H7 (cell line): ENCODE data around the gene WDR48. TPM values are rescaled to one million over a fixed set of nuclear protein-coding genes. Genes with fewer than 3 reads are reported as not detected.

ENCODE experiments used
- DNase-seq: peaks from one replicate; pipeline ENCODE4 v3.0.0; 2012
- H3K27me3 ChIP-seq: 2 replicates; pipeline ENCODE4 v1.6.0; 2011; ENCODE audit warnings: mild to moderate bottlenecking, low read length; ENCODE audit not compliant: control insufficient read depth, insufficient read depth
- H3K36me3 ChIP-seq: replicated peaks from 2 replicates; pipeline ENCODE4 v1.5.1; 2011; ENCODE audit warnings: low read length; ENCODE audit not compliant: control insufficient read depth, insufficient read depth
- H3K4me3 ChIP-seq: 2 replicates; pipeline ENCODE4 v1.5.1; 2011; ENCODE audit warnings: low read depth, mild to moderate bottlenecking, control low read depth, low read length, moderate library complexity; ENCODE audit not compliant: insufficient read depth
- total RNA-seq: library from RNA; depleted of rRNA; stranded (reverse); fragments of >200 nt; shearing (Covaris generic); gene quantifications from 2 replicates; pipeline ENCODE4 v1.2.3, GENCODE V29; 2014

WDR48 gene
- total RNA-seq, 1 experiment from 2014 or later = 31.7 TPM

DNA sequence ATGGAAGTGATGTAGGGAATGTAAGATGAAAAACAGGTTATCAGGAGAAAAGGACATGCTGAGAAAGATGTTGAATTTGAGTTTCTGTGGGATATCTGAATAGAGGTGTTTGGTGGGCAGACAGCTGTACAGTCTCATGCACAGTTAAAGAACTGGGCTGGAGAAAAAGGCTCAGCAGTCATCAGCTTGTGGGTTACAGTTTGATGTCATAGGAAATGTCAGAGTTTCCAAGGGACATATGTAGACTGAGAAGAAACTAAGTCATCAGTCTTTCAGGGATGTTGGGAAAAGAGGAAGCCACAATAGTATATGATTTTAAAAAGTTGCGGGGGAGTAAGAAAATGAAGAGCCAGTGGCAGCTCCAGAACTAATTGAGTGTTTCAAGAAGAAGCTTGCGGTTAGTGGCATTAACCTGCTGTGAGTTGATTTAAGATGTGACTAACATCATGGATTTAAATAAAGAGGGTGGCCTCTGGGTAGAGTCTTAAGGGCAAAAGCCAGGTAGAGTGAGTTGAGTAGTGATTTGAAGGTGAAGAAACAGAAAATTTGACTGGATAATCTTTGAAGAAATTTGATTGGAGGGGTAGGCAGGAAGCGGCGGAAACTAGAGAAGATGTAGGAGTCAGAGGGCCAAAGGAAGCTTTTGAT lies 31.0 kb downstream of the WDR48 start:
- H3K36me3 ChIP-seq = peaks cover 13% of the 10 kb centered on the region

DNA sequence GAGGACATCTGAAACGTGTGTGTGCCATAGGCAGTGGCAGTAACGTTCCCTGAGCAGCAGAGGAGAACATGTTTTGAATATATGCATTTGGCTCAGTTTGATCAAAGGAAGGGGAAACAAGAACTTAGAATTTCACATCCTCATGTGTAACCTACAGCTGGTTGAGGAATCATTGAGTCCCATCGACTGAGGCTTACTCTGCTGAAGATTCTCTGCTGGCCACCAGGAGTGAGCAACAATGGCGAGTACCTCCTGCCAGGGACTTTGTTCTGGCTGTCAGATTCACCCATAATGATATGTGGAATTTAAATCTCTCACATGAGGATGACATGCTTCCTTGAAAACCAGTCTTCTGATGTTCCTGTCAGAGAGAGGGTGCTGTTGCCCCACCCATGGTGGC lies 34.3 kb downstream of the WDR48 start:
- DNase-seq = no peak
- no peaks in the 10 kb centered on the region for H3K27me3 ChIP-seq
- no peak overlapping the region for H3K4me3 ChIP-seq
- peaks cover 20% of the 10 kb centered on the region for H3K36me3 ChIP-seq

More for the DNA sequence above, 31.0 kb downstream of the WDR48 start:
- Histone ChIP-seq H3K27me3 (no peaks in the 10 kb centered on the region), H3K4me3 (no peak overlapping the region)
- no peak for DNase-seq

DNA sequence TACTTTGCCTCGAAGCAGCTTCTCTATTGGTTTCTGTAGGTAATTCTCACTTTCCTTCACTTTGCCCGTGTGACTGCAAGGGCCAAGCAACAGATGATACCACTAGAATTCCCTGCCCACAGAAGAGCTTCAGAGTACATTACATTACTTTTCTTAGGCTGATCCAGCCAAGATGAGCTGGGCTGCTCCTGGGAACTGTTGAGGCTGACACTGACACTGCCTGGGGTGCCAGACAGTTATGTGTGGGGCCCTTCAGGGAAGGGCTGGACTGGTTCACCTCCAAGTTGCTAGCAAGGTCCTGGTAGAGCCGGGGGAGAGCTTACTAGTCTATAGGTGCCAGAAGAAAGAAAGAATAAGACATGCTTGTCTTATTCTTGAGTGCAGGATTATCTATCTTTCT lies 36.6 kb downstream of the WDR48 start:
- peaks cover 24% of the 10 kb centered on the region for H3K36me3 ChIP-seq
- no peaks in the 10 kb centered on the region for H3K27me3 ChIP-seq
- no peak overlapping the region for H3K4me3 ChIP-seq
- no peak for DNase-seq

DNA sequence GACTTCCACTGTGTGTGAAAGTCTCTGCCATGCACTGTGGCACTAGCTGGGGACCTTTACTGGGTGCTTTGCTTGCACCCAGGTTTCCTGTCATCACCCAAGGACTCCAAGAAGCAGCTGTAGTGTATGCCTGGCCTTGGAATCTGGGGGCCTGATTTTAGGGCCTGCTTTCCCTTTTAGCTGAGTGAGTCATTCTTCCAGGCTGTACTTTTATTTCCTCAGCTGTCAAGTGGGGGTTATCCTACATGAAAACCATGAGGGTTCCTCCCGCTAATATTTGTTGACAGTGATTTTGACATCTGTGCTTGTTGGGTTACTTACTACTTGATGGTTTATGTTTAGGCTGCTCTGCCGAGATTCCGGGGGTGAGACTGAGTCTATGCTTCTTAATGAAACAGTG lies 37.1 kb downstream of the WDR48 start:
- Histone ChIP-seq H3K27me3 (no peaks in the 10 kb centered on the region), H3K36me3 (peaks cover 25% of the 10 kb centered on the region), H3K4me3 (no peak overlapping the region)
- DNase-seq = no peak

DNA sequence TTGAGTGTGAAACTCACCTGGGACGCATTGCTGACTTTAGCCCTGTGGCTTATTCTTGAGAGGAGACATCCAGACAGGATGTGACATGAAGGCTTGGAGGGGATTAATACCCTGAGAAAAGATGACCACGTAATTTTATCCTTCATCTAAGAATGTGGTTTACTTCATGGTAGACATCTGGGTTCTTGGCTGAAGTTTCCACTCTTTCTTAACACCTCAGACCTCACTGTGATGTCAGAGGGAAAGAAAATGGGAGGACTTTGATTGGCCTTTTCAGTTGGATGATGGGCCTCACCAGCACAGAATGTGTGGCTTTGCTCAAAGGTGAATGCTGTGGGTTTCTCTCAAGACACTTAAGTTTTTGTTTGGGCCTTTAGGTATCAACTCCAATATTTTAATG lies 39.1 kb downstream of the WDR48 start:
- DNase-seq = no peak

DNA sequence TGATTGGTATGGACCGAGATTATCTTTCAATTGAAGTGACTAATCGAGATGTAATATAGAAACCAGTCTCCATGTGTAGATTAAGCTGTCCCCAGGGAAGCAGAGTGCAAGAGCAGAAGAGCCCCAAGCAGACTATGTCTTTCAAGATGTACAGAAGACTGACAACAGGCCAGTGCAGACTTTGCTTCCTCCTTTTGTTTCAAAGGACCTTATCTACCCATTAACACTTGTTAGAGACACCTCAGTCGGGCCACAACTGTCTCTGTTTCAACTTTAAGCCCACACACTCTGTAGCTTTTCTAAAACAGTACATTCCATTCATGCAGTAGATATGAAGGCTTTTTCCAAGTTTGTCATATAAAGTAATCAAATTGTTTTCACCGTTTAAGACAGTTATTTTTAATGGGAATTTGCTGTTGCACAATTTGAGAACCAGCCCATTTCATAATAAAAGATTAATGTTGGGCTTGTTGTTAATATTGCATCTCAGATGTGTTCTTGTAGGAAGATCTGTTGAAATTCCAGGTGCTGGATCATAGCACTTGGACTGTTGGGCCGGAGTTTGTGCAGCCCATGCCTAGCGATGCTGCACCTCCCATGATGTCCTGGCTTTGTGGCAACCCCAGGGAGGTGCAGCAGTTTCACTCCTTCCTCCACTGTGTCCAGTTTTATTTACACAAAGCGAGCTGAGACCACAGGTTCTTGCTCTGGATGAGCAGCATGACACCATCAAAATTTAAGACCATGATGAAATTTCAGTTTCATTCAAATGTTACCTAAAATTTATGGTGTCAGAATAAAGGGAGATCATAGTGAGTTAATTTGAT lies 43.2 kb downstream of the WDR48 start:
- peaks cover 31% of the 10 kb centered on the region for H3K36me3 ChIP-seq
- DNase-seq = no peak
- no peaks in the 10 kb centered on the region for H3K27me3 ChIP-seq
- no peak overlapping the region for H3K4me3 ChIP-seq

More for the DNA sequence above, 39.1 kb downstream of the WDR48 start:
- peaks cover 26% of the 10 kb centered on the region for H3K36me3 ChIP-seq
- no peaks in the 10 kb centered on the region for H3K27me3 ChIP-seq
- no peak overlapping the region for H3K4me3 ChIP-seq

DNA sequence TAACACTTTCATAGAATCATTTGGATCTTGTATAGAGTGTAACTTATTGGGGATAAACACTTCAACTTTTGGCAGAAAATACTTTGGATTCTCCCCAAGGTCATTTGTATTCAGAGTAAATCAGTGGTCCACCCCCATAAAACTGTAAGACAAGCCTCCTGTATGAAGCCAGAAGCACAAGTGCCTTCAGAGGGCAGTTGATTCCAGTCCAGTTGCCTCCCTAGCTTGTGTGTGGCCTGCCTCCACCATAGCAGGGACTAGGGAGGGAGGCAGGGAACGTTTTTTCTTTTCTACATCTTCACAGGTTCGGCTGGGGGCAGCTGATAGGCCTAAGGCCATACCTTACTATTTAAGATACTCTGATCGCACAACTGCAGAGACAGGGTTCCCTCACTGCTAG lies 44.0 kb downstream of the WDR48 start:
- H3K4me3 ChIP-seq = no peak overlapping the region
- DNase-seq = no peak
- peaks cover 31% of the 10 kb centered on the region for H3K36me3 ChIP-seq
- H3K27me3 ChIP-seq = no peaks in the 10 kb centered on the region

DNA sequence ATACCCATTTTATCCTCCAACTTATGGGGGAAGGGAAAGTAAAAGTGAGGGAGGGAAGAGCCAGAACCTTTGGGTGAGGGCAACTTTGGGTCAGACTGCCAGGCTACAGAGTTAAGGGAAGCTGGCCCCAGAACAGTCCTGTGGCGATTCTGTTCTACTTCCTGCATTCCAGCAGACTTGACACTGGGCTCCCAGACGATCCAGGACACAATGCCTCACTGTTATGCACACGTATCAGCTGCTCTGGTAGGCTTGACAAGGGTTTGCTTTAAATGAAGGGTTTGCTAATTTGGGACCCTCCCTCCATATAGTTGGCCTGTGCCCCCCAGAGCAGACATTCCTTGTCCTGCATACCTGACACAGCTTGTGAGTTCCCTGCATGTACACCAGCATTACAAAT lies 45.0 kb downstream of the WDR48 start:
- Histone ChIP-seq H3K36me3 (peaks cover 31% of the 10 kb centered on the region), H3K27me3 (no peaks in the 10 kb centered on the region), H3K4me3 (no peak overlapping the region)
- peak; percentile 23 for DNase-seq

DNA sequence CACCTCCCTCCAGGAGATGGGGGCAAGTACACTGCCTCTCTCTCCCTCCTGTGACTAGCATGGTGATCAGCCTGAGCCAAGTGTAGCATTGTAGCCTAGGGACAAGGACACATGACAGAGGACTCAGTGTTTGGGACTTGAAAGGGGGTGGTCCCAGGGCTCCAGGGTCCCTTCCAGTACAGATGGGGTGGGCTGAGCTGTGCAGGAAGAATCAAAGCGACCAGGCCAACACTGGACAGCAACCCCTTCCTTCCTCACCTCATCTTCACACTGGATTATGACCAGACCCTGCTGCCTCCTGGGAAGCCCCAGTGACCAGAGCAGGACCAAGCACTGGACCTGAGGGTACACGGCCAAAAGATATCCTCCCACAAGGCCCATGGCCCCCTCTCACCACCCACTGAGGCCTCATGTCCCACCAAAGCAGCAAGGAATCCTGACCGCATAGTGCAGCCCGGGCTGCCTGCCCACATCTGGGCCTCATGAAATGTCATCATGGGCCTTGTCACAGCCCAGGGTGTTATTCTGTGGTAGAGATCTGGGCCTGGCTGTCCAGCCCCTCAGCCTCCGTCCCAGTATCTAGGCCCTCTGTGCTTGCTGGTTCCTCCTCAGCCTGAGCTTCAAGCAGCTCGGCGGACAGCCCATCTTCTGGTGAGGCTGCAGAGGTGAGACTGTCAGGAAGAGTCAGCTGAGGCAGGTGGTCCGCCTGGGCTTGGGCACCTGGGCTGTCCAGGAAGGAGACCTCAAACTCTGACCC lies 46.1 kb downstream of the WDR48 start:
- peaks cover 28% of the 10 kb centered on the region for H3K36me3 ChIP-seq

DNA sequence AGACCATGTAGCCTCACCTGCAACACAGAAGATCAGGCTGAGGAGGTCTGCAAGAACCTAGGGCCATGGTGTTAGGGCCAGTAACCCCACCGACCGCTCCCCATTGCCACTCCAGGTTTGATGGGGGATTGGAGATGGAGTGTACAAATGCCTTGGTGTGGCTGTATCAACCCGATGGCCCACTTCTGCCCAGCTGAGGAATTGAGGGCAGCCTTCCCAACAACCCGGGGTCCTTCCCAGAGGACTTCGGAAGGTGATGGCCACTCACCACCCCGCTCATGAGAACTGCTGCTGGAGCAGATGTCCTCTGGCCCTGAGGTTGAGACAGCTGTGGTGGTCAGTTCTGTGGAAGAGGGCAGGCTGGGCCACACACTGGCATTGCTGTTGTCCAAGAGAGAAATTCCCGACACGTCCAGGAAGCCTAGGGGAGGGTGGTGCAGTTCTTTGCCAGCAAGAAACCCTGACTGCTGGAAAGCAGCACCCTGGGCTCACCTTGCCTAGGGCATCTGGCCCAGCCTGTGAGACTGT lies 46.7 kb downstream of the WDR48 start:
- Histone ChIP-seq H3K4me3 (no peak overlapping the region), H3K36me3 (peaks cover 28% of the 10 kb centered on the region), H3K27me3 (no peaks in the 10 kb centered on the region)
- no peak for DNase-seq

More for the DNA sequence above, 46.1 kb downstream of the WDR48 start:
- no peak for DNase-seq
- Histone ChIP-seq H3K27me3 (no peaks in the 10 kb centered on the region), H3K4me3 (no peak overlapping the region)

DNA sequence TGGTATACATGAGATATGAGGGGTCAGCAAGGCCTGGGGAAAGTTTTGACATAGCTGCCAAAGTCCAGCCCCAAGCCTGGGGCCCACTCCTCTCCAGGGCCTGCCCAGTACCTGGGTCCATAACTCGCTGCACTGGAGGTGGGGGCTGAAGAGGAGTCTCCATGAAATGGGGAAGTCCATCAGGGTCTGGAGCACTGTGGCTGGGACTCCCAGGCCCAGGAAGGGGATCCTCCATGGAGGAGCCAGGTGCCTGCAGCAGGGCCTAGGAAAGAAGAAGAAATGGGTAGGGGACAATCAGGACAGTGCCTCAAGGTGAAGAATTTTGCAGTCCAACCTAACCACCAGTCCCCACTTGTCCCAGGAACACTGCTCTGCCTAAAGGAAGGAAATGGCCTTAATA lies 47.4 kb downstream of the WDR48 start:
- Histone ChIP-seq H3K36me3 (peaks cover 23% of the 10 kb centered on the region), H3K27me3 (no peaks in the 10 kb centered on the region), H3K4me3 (no peak overlapping the region)
- no peak for DNase-seq

DNA sequence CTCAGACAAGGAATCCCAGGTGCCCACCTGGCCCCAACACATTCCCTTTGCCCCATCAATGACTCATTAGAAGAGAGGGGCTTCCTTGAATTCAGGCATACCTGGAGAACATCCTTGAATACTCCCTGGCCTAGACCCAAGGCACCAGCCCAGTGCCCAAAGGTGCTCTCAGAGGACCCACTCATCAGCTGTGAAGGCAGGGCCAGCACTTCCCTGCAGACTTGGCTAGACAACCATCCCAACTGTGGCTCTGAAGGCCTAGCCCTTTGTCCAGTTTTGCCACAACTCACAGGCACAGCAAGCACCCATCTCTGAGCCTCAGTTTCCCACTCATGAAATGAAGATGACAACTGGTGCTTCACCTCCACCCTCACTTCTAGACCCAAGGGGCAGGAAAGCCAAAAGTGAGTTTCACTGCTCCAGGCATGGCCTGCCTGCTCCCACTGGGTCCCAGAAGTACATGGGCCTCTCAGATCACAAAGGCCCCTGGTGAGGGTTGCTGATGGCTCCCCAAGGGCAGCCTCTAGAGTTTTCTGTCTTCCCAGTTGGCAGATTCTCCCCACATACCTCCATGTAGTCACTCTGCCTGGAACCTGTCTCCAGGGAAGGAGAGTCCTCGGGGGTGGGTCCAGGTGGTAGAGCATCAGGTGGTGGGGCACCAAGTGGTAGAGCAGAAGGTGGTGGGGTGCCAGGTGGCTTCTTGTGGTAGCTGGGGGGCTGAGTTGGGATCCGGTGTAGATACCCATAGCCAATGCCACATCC lies 48.1 kb downstream of the WDR48 start:
- H3K4me3 ChIP-seq = no peak overlapping the region
- peaks cover 20% of the 10 kb centered on the region for H3K36me3 ChIP-seq
- peak; percentile 10 for DNase-seq
- H3K27me3 ChIP-seq = no peaks in the 10 kb centered on the region

DNA sequence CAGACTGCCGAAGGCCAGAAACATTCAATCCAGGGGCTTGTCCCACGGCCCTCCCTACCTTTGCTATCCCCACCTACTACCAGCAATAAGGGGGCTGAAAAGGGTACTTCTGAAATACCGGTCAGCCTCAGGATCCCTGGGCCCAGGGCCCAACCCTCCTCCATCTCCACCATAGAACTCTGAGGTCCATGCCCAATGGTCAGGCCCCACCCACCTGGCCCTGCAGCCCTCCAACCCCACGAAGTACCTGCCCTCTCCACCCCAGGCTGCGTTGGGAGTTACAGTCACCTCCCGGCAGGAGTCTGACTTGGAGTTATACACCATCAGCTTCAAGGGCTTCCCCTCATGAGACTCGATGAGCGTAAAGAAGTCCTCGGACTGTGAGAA lies 48.7 kb downstream of the WDR48 start:
- Histone ChIP-seq H3K4me3 (no peak overlapping the region), H3K27me3 (no peaks in the 10 kb centered on the region), H3K36me3 (peaks cover 20% of the 10 kb centered on the region)
- DNase-seq = no peak
